HCT116 (cell line): ENCODE results near the gene IL12B. TPM values are rescaled to one million over a fixed set of nuclear protein-coding genes. Genes with fewer than 3 reads are reported as not detected.
A peak's percentile ranks its signal among the peaks of the same experiment; 100 is the strongest.
"Not testable (repeated sequence)": the region's sequence is repeated elsewhere in the genome, so short reads cannot be mapped to it uniquely, and the experiment has no call there.

Experiments used
- ATAC-seq: fragments of 200-7000 bp; cut with Tn5 transposase; 2 replicates; pipeline ENCODE4 v1.9.1; 2020; ENCODE audit warnings: mild to moderate bottlenecking, moderate library complexity
- BruUV-seq: library from RNA; stranded (reverse); fragments of 400-500 nt; replicated peaks from 2 replicates; lab custom pipeline; 2021; lab: Mats Ljungman, UMichigan
- CTCF ChIA-PET: fragments of 300-600 bp; sonication (Branson Sonifier 250); formaldehyde crosslinking; loops from one replicate; lab custom pipeline; 2021; ENCODE audit warnings: antibody characterized with exemption; lab: Charles Lee
- POLR2A ChIA-PET: fragments of 300-600, 350-600 bp; sonication (Branson Sonifier 250); formaldehyde crosslinking; loops from one replicate; lab custom pipeline; 2021; ENCODE audit warnings: antibody characterized with exemption; lab: Charles Lee
- RAD21 ChIA-PET, 2 experiments: fragments of 300-600 bp; sonication (Branson Sonifier 250); formaldehyde crosslinking; loops; one replicate each; lab custom pipeline; 2023; ENCODE audit warnings: low total read pairs in 2 of 2; ENCODE audit not compliant: uncharacterized antibody in 2 of 2, unreplicated experiment in 2 of 2, low non-redundant PET in 1 of 2; lab: Charles Lee
- DNase-seq: peaks from one replicate; pipeline ENCODE4 v3.0.0-alpha.2; 2010; ENCODE audit warnings: low read depth, low spot score
- H2AFZ ChIP-seq: fragments of 200-600 bp; shearing (Covaris generic), sonication (generic); 2 replicates; pipeline ENCODE4 v1.6.1; 2017; ENCODE audit warnings: low read depth, mixed run types, mixed read lengths, antibody characterized with exemption, low read length; ENCODE audit not compliant: poor library complexity, severe bottlenecking
- H3K27ac ChIP-seq: 2 replicates; pipeline ENCODE4 v1.5.1; 2012; ENCODE audit warnings: low read depth, low read length
- H3K27me3 ChIP-seq: fragments of 200-600 bp; sonication (generic); 2 replicates; pipeline ENCODE4 v1.6.1; 2016; ENCODE audit warnings: mixed run types, low read length, mixed read lengths; ENCODE audit not compliant: insufficient read depth
- H3K36me3 ChIP-seq, 2 experiments: fragments of 200-500 bp in 1 of 2; fragments of 200-600 bp in 1 of 2; sonication (Bioruptor generic) in 1 of 2; sonication (generic) in 1 of 2; 2 replicates each; pipeline versions ENCODE4 v1.5.1 to v1.6.1; 2014 to 2016; ENCODE audit warnings: low read length in 2 of 2, inconsistent platforms in 1 of 2, mixed read lengths in 1 of 2, mixed run types in 1 of 2; ENCODE audit not compliant: insufficient read depth in 2 of 2, control insufficient read depth in 1 of 2
- H3K4me1 ChIP-seq, 2 experiments: fragments of 200-600 bp in 1 of 2; sonication (generic) in 1 of 2; 2 replicates each; pipeline versions ENCODE4 v1.5.1 to v1.6.1; 2012 to 2017; ENCODE audit warnings: low read length in 2 of 2, inconsistent platforms in 1 of 2, mild to moderate bottlenecking in 1 of 2, mixed read lengths in 1 of 2, mixed run types in 1 of 2, moderate library complexity in 1 of 2; ENCODE audit not compliant: insufficient read depth in 2 of 2, control insufficient read depth in 1 of 2
- H3K4me2 ChIP-seq: fragments of 200-600 bp; sonication (generic); 2 replicates; pipeline ENCODE4 v1.6.1; 2017; ENCODE audit warnings: mixed run types, low read length, mixed read lengths
- H3K4me3 ChIP-seq, 2 experiments: fragments of 200-600 bp in 1 of 2; sonication (generic) in 1 of 2; replicated peaks in 1 of 2; 2 replicates each; pipeline ENCODE4 v1.5.1; 2011 to 2016; ENCODE audit warnings: low read length in 2 of 2, control low read depth in 1 of 2, low read depth in 1 of 2, mild to moderate bottlenecking in 1 of 2, mixed read lengths in 1 of 2, mixed run types in 1 of 2
- H3K79me2 ChIP-seq: fragments of 200-600 bp; sonication (generic); 2 replicates; pipeline ENCODE4 v1.6.1; 2017; ENCODE audit warnings: mild to moderate bottlenecking, mixed run types, low read length, moderate library complexity, mixed read lengths; ENCODE audit not compliant: insufficient read depth
- H3K9ac ChIP-seq: fragments of 200-600 bp; sonication (generic); 2 replicates; pipeline ENCODE4 v1.6.1; 2016; ENCODE audit warnings: low read length, mixed read lengths
- H3K9me2 ChIP-seq: fragments of 200-600 bp; sonication (generic), shearing (Covaris generic); 2 replicates; pipeline ENCODE4 v1.6.1; 2017; ENCODE audit warnings: mixed run types, mild to moderate bottlenecking, moderate library complexity; ENCODE audit not compliant: insufficient read depth
- H3K9me3 ChIP-seq, 2 experiments: fragments of 200-500 bp in 1 of 2; fragments of 200-600 bp in 1 of 2; sonication (Bioruptor generic) in 1 of 2; sonication (generic) in 1 of 2; 2 replicates each; pipeline ENCODE4 v1.6.1; 2014 to 2017; ENCODE audit warnings: low read length in 2 of 2, mixed read lengths in 2 of 2, inconsistent platforms in 1 of 2, low read depth in 1 of 2, mild to moderate bottlenecking in 1 of 2, mixed run types in 1 of 2, moderate library complexity in 1 of 2; ENCODE audit not compliant: control insufficient read depth in 1 of 2, insufficient read depth in 1 of 2
- H4K20me1 ChIP-seq: fragments of 200-600 bp; sonication (generic), shearing (Covaris generic); 2 replicates; pipeline ENCODE4 v1.6.1; 2017; ENCODE audit warnings: mixed run types, mild to moderate bottlenecking, moderate library complexity; ENCODE audit not compliant: insufficient read depth
- EZH2phosphoT487 ChIP-seq: fragments of 200-600 bp; IDR thresholded peaks from 2 replicates; pipeline ENCODE4 v1.6.1; 2018; ENCODE audit warnings: antibody characterized with exemption, borderline replicate concordance
- FOSL1 ChIP-seq: IDR thresholded peaks from 2 replicates; pipeline ENCODE4 v1.6.1; 2012; ENCODE audit warnings: low read depth
- JUND ChIP-seq: IDR thresholded peaks from 2 replicates; pipeline ENCODE4 v1.6.1; 2012
- intact Hi-C: fragments of 100-400 bp; cut with micrococcal nuclease; formaldehyde crosslinking; loops from 2 replicates; pipeline ENCODE4 v1.10.0; 2022
- total RNA-seq: library from RNA; stranded (reverse); gene quantifications from one replicate; pipeline ENCODE4 v1.2.1, GENCODE V29; 2021; ENCODE audit not compliant: unreplicated experiment

IL12B gene
- total RNA-seq, 1 experiment from 2014 or later = not detected

- no peak overlapping the region for H3K4me2 ChIP-seq
- H4K20me1 ChIP-seq = no peaks in the 10 kb centered on the region
- H3K36me3 ChIP-seq = no peaks in the 10 kb centered on the region
- POLR2A ChIA-PET = no interaction called here
- intact Hi-C loops = no loop called here
- BruUV-seq = no TSS peak
- no peaks in the 10 kb centered on the region for H3K4me1 ChIP-seq
- RAD21 ChIA-PET = no interaction called here
- H3K27ac ChIP-seq = no peak overlapping the region
- CTCF ChIA-PET = interaction anchor here (0.9 kb wide), 1 partner anchor 147 kb away, joined by 3 read pairs; no protein-coding TSS in a partner anchor
- H3K27me3 ChIP-seq = no peaks in the 10 kb centered on the region
- H2AFZ ChIP-seq = no peak overlapping the region
- ATAC-seq = no peak
- no peak for DNase-seq
- no peaks in the 10 kb centered on the region for H3K79me2 ChIP-seq
- H3K9ac ChIP-seq = no peak overlapping the region
- no peak for TF ChIP-seq EZH2phosphoT487
- TF ChIP-seq, all 23 proteins: peak for 0
- Histone ChIP-seq H3K9me2 (no peaks in the 10 kb centered on the region), H3K9me3 (peaks cover 15 to 17% of the 10 kb centered on the region in 2 experiments; a peak in 3 of 4 replicates), H3K4me3 (no peak overlapping the region)
Measured at GRCh38 chr5:159303286-159303685, 27.0 kb downstream of the IL12B start.

- ATAC-seq, H3K4me1 ChIP-seq, H2AFZ ChIP-seq, H3K79me2 ChIP-seq, H3K27ac ChIP-seq, H3K4me2 ChIP-seq, H3K36me3 ChIP-seq, DNase-seq, CTCF ChIA-PET, H3K9me2 ChIP-seq, H4K20me1 ChIP-seq, intact Hi-C loops, RAD21 ChIA-PET, POLR2A ChIA-PET, H3K9ac ChIP-seq, H3K27me3 ChIP-seq, BruUV-seq, H3K4me3 ChIP-seq: not testable (repeated sequence)
- peaks cover 15 to 17% of the 10 kb centered on the region in 2 experiments; a peak in 3 of 4 replicates for H3K9me3 ChIP-seq
- 0 out of 2 replicates have a peak, but pooled peaks have one; percentile 19 for TF ChIP-seq FOSL1
- 0 out of 2 replicates have a peak, but pooled peaks have one; percentile 14 for TF ChIP-seq JUND
Measured at GRCh38 chr5:159301929-159302860, 28.1 kb downstream of the IL12B start.
